Mesendoderm (in vitro differentiated cells): ENCODE measurements around the gene GNA12.

Experiments
- DNase-seq: peaks from one replicate; pipeline ENCODE4 v3.0.0; 2013
- H2AK5ac ChIP-seq: 2 replicates; pipeline ENCODE4 v1.6.1; 2013; ENCODE audit warnings: low read length, inconsistent platforms
- H2BK120ac ChIP-seq: 2 replicates; pipeline ENCODE4 v1.6.1; 2013; ENCODE audit warnings: low read depth, mild to moderate bottlenecking, low read length, moderate library complexity, mixed read lengths
- H2BK15ac ChIP-seq: replicated peaks from 2 replicates; pipeline ENCODE4 v1.6.1; 2013; ENCODE audit warnings: low read depth, mild to moderate bottlenecking, moderate library complexity
- H2BK5ac ChIP-seq: 2 replicates; pipeline ENCODE4 v1.6.1; 2013; ENCODE audit warnings: low read length, inconsistent platforms
- H3K18ac ChIP-seq: 2 replicates; pipeline ENCODE4 v1.6.1; 2013; ENCODE audit warnings: mild to moderate bottlenecking, low read length, mixed read lengths
- H3K23ac ChIP-seq: one replicate; pipeline ENCODE4 v1.6.1; 2013; ENCODE audit warnings: low read length
- H3K27ac ChIP-seq: 2 replicates; pipeline ENCODE4 v1.5.1; 2013; ENCODE audit warnings: low read depth, mild to moderate bottlenecking, inconsistent platforms, low read length, moderate library complexity
- H3K27me3 ChIP-seq: 2 replicates; pipeline ENCODE4 v1.6.1; 2013; ENCODE audit warnings: low read length, control low read depth, mild to moderate bottlenecking, inconsistent platforms; ENCODE audit not compliant: insufficient read depth, poor library complexity
- H3K36me3 ChIP-seq: 2 replicates; pipeline ENCODE4 v1.6.1; 2013; ENCODE audit warnings: low read length, inconsistent platforms; ENCODE audit not compliant: control insufficient read depth, insufficient read depth
- H3K4ac ChIP-seq: one replicate; pipeline ENCODE4 v1.6.1; 2013; ENCODE audit warnings: low read depth, mild to moderate bottlenecking, low read length, moderate library complexity
- H3K4me1 ChIP-seq: 2 replicates; pipeline ENCODE4 v1.6.1; 2013; ENCODE audit warnings: low read depth, low read length, inconsistent platforms; ENCODE audit not compliant: control insufficient read depth
- H3K4me2 ChIP-seq: 2 replicates; pipeline ENCODE4 v1.6.1; 2013; ENCODE audit warnings: low read length
- H3K4me3 ChIP-seq: 2 replicates; pipeline ENCODE4 v1.5.1; 2013; ENCODE audit warnings: mild to moderate bottlenecking, low read length
- H3K56ac ChIP-seq: one replicate; pipeline ENCODE4 v1.6.1; 2013; ENCODE audit warnings: low read length
- H3K79me1 ChIP-seq: 2 replicates; pipeline ENCODE4 v1.6.1; 2013; ENCODE audit warnings: low read length, inconsistent platforms
- H3K79me2 ChIP-seq: 2 replicates; pipeline ENCODE4 v1.6.1; 2013; ENCODE audit warnings: mild to moderate bottlenecking, low read length; ENCODE audit not compliant: control insufficient read depth, insufficient read depth
- H3K9ac ChIP-seq: 2 replicates; pipeline ENCODE4 v1.6.1; 2013; ENCODE audit warnings: low read length, inconsistent platforms
- H4K5ac ChIP-seq: one replicate; pipeline ENCODE4 v1.6.1; 2013; ENCODE audit warnings: low read length
- H4K8ac ChIP-seq: one replicate; pipeline ENCODE4 v1.6.1; 2013; ENCODE audit warnings: low read depth, mild to moderate bottlenecking, control low read depth, low read length, moderate library complexity
- whole genome bisulfite sequencing: extraction: QIAGEN DNeasy Blood & Tissue Kit; methylation state at CpG from one replicate; pipeline ENCODE4 v1.1.7; 2013; ENCODE audit warnings: low lambda C conversion rate, missing lambda C conversion rate; ENCODE audit not compliant: insufficient coverage; ENCODE audit errors: extremely low coverage; 5-methylcytosine and 5-hydroxymethylcytosine counted together

Gene GNA12

DNA sequence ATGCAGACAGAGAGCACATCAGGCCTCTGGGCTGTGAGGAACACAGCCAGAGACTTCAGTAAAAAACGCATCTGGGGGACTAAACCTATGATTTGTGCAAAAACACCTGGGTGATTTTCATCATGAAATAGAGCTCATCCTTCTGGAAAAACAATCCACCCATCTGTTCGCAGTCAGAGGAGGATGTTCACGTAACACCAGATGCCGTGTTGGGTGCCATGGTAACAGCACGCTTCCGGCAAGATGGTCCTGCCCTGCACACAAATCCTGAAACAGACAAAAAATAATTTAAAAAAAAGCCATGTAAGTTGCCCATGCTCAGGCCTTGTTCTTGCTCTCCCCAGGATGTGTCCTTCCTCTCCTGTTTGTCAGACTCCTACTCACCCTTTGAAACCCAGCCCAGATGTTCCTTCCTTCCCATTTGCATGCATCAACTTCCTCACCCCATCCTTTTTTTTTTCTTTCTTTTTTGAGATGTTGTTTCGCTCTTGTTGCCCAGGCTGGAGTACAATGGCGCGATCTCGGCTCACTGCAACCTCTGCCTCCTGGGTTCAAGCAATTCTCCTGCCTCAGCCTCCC is 28.3 kb upstream of the GNA12 start:
- Histone ChIP-seq H4K8ac (no peak overlapping the region), H3K27me3 (no peaks in the 10 kb centered on the region), H3K4ac (no peak overlapping the region), H3K23ac (no peak overlapping the region), H3K56ac (no peak overlapping the region), H3K27ac (no peak overlapping the region), H4K5ac (no peak overlapping the region), H3K79me2 (no peaks in the 10 kb centered on the region), H2BK15ac (no peak overlapping the region), H3K79me1 (no peaks in the 10 kb centered on the region), H2BK120ac (no peak overlapping the region), H3K9ac (no peak overlapping the region), H3K4me1 (no peaks in the 10 kb centered on the region), H3K4me3 (no peak overlapping the region), H2BK5ac (no peak overlapping the region), H3K36me3 (no peaks in the 10 kb centered on the region), H2AK5ac (no peak overlapping the region), H3K4me2 (no peak overlapping the region), H3K18ac (no peak overlapping the region)
- no CpG with 5 or more reads among the region's 10 CpGs for WGBS
- DNase-seq: no peak

DNA sequence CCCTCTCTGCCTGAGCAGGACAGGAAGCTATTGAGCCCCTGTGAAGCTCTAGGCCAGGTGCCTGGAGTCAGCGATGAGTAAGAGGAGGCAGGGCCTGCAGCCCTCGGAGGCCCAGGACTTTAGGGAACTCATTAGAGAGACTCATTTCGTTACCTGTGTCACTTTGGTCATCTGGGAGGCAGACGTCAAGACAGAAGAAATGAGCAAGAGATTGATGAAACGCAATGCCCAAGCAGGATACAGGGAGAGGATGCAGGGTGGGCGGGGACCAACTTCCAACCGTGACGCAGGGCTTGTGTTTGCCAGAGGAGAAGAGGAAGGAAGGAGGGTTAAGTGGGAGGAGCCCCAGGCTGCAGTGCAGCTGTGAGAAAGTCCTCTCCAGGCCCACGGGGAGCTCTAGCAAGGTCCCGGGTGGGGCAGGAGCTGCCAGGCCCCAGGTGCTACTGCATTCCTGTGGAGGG is 26.4 kb upstream of the GNA12 start:
- WGBS: no CpG with 5 or more reads among the region's 10 CpGs
- H3K79me1 ChIP-seq: no peaks in the 10 kb centered on the region
- H3K27ac ChIP-seq: no peak overlapping the region
- H2AK5ac ChIP-seq: no peak overlapping the region
- no peak overlapping the region for H2BK5ac ChIP-seq
- H3K27me3 ChIP-seq: no peaks in the 10 kb centered on the region
- H3K56ac ChIP-seq: peak overlapping the region; percentile 1
- DNase-seq: peak; percentile 75
- H3K4me3 ChIP-seq: no peak overlapping the region
- H4K5ac ChIP-seq: no peak overlapping the region
- no peak overlapping the region for H4K8ac ChIP-seq
- H3K79me2 ChIP-seq: no peaks in the 10 kb centered on the region
- no peak overlapping the region for H3K9ac ChIP-seq
- no peaks in the 10 kb centered on the region for H3K4me1 ChIP-seq
- no peak overlapping the region for H3K4me2 ChIP-seq
- H3K23ac ChIP-seq: no peak overlapping the region
- no peak overlapping the region for H2BK120ac ChIP-seq
- no peak overlapping the region for H3K18ac ChIP-seq
- H2BK15ac ChIP-seq: no peak overlapping the region
- no peaks in the 10 kb centered on the region for H3K36me3 ChIP-seq
- H3K4ac ChIP-seq: no peak overlapping the region

- no peak overlapping the region for H3K4me2 ChIP-seq
- H4K5ac ChIP-seq: no peak overlapping the region
- no peak overlapping the region for H2BK15ac ChIP-seq
- no peak overlapping the region for H3K4me3 ChIP-seq
- no CpG with 5 or more reads among the region's 15 CpGs for WGBS
- H3K18ac ChIP-seq: no peak overlapping the region
- no peak overlapping the region for H3K27ac ChIP-seq
- H3K56ac ChIP-seq: peak overlapping the region; percentile 1
- H3K36me3 ChIP-seq: no peaks in the 10 kb centered on the region
- H3K23ac ChIP-seq: no peak overlapping the region
- no peak for DNase-seq
- H2AK5ac ChIP-seq: no peak overlapping the region
- H2BK120ac ChIP-seq: no peak overlapping the region
- H3K79me1 ChIP-seq: no peaks in the 10 kb centered on the region
- no peak overlapping the region for H3K9ac ChIP-seq
- no peaks in the 10 kb centered on the region for H3K4me1 ChIP-seq
- no peak overlapping the region for H4K8ac ChIP-seq
- no peaks in the 10 kb centered on the region for H3K27me3 ChIP-seq
- H2BK5ac ChIP-seq: no peak overlapping the region
- no peak overlapping the region for H3K4ac ChIP-seq
- no peaks in the 10 kb centered on the region for H3K79me2 ChIP-seq
Measured at GRCh38 chr7:2869981-2870380, 25.9 kb upstream of the GNA12 start.

GRCh38 chr7:2866601-2867000 is 22.5 kb upstream of the GNA12 start:
- Histone ChIP-seq H3K9ac (no peak overlapping the region), H3K27ac (no peak overlapping the region)

GRCh38 chr7:2864999-2865670 is 21.0 kb upstream of the GNA12 start:
- Histone ChIP-seq H3K56ac (no peak overlapping the region), H2AK5ac (no peak overlapping the region), H3K79me1 (no peaks in the 10 kb centered on the region), H3K9ac (no peak overlapping the region), H3K23ac (no peak overlapping the region), H3K79me2 (no peaks in the 10 kb centered on the region), H3K4me2 (no peak overlapping the region), H3K36me3 (no peaks in the 10 kb centered on the region), H3K4me1 (peaks cover 5% of the 10 kb centered on the region), H2BK120ac (no peak overlapping the region), H2BK15ac (no peak overlapping the region), H4K5ac (no peak overlapping the region), H3K18ac (no peak overlapping the region), H3K27ac (no peak overlapping the region), H4K8ac (no peak overlapping the region), H2BK5ac (no peak overlapping the region), H3K4ac (no peak overlapping the region), H3K4me3 (no peak overlapping the region), H3K27me3 (no peaks in the 10 kb centered on the region)
- no CpG with 5 or more reads among the region's 17 CpGs for WGBS
- peak; percentile 72 for DNase-seq

More at GRCh38 chr7:2866601-2867000, 22.5 kb upstream of the GNA12 start:
- Histone ChIP-seq H2BK15ac (no peak overlapping the region), H3K4me1 (peaks cover 5% of the 10 kb centered on the region), H3K4me2 (no peak overlapping the region), H3K18ac (no peak overlapping the region), H2BK120ac (no peak overlapping the region), H3K79me2 (no peaks in the 10 kb centered on the region), H3K56ac (no peak overlapping the region), H2AK5ac (no peak overlapping the region), H3K23ac (no peak overlapping the region), H4K8ac (no peak overlapping the region), H3K4ac (no peak overlapping the region), H4K5ac (no peak overlapping the region), H2BK5ac (no peak overlapping the region), H3K4me3 (no peak overlapping the region), H3K36me3 (no peaks in the 10 kb centered on the region), H3K27me3 (no peaks in the 10 kb centered on the region), H3K79me1 (no peaks in the 10 kb centered on the region)
- DNase-seq: no peak
- no CpG with 5 or more reads among the region's 3 CpGs for WGBS
